H1 (cell line): ENCODE results near the gene TTC38. TPM values are rescaled to one million over a fixed set of nuclear protein-coding genes. Genes with fewer than 3 reads are reported as not detected.

Experiments
- CTCF ChIA-PET: fragments of 300-600 bp; sonication (Branson Sonifier 250); formaldehyde crosslinking; loops from one replicate; lab custom pipeline; 2021; ENCODE audit not compliant: partially characterized antibody; lab: Charles Lee
- POLR2A ChIA-PET: fragments of 300-600 bp; sonication (Branson Sonifier 250); formaldehyde crosslinking; loops from one replicate; lab custom pipeline; 2021; ENCODE audit warnings: inconsistent platforms; ENCODE audit not compliant: partially characterized antibody; lab: Charles Lee
- DNase-seq, 2 experiments: peaks; one replicate each; pipeline versions ENCODE4 v3.0.0 to v3.0.0-alpha.2; 2010 to 2022; ENCODE audit warnings: low spot score in 2 of 2, low read depth in 1 of 2, mixed read lengths in 1 of 2
- FAIRE-seq: peaks from 2 replicates; lab custom pipeline; 2011; peaks lifted over from hg19 to GRCh38; lab: Jason Lieb, UNC
- H2AFZ ChIP-seq: 2 replicates; pipeline ENCODE4 v1.8.1; 2012; ENCODE audit warnings: low read length, inconsistent platforms
- H2AK5ac ChIP-seq: 2 replicates; pipeline ENCODE4 v1.6.1; 2013; ENCODE audit warnings: low read depth, low read length
- H2BK120ac ChIP-seq: replicated peaks from 2 replicates; pipeline ENCODE3; 2013; ENCODE audit warnings: low read depth, low read length, inconsistent platforms
- H2BK12ac ChIP-seq: 2 replicates; pipeline ENCODE4 v1.6.1; 2013; ENCODE audit warnings: low read depth, low read length
- H2BK15ac ChIP-seq: 2 replicates; pipeline ENCODE4 v1.6.1; 2013; ENCODE audit warnings: low read length
- H2BK20ac ChIP-seq: 2 replicates; pipeline ENCODE4 v1.6.1; 2013; ENCODE audit warnings: low read length
- H2BK5ac ChIP-seq: 2 replicates; pipeline ENCODE4 v1.6.1; 2013; ENCODE audit warnings: low read depth, low read length
- H3K14ac ChIP-seq: 2 replicates; pipeline ENCODE4 v1.6.1; 2013; ENCODE audit warnings: inconsistent platforms; ENCODE audit not compliant: insufficient read length
- H3K18ac ChIP-seq: 2 replicates; pipeline ENCODE4 v1.6.1; 2013; ENCODE audit warnings: low read length; ENCODE audit errors: extremely low read depth
- H3K23ac ChIP-seq: 2 replicates; pipeline ENCODE4 v1.6.1; 2013; ENCODE audit warnings: inconsistent platforms; ENCODE audit not compliant: insufficient read length
- H3K23me2 ChIP-seq: 2 replicates; pipeline ENCODE4 v1.6.1; 2013; ENCODE audit warnings: low read depth, low read length
- H3K27ac ChIP-seq: 2 replicates; pipeline ENCODE4 v1.6.1; 2011; ENCODE audit warnings: low read depth, low read length, inconsistent platforms
- H3K27me3 ChIP-seq, 4 experiments: replicated peaks in 1 of 4; 1 replicate in 1 of 4; 2 replicates in 3 of 4; pipeline versions ENCODE4 v1.6.1 to v1.8.1; 2011 to 2013; ENCODE audit warnings: low read length in 3 of 4, mild to moderate bottlenecking in 3 of 4, inconsistent platforms in 2 of 4, mixed read lengths in 2 of 4, moderate library complexity in 1 of 4; ENCODE audit not compliant: control insufficient read depth in 3 of 4, insufficient read depth in 3 of 4; ENCODE audit errors: extremely low read depth in 1 of 4
- H3K36me3 ChIP-seq, 4 experiments: 2 replicates each; pipeline versions ENCODE4 v1.6.1 to v1.8.1; 2011 to 2013; ENCODE audit warnings: mild to moderate bottlenecking in 4 of 4, low read length in 3 of 4, moderate library complexity in 2 of 4, control low read depth in 1 of 4, inconsistent platforms in 1 of 4; ENCODE audit not compliant: insufficient read depth in 4 of 4, control insufficient read depth in 2 of 4
- H3K4ac ChIP-seq: replicated peaks from 2 replicates; pipeline ENCODE3; 2013; ENCODE audit warnings: low read length, low read depth, mixed read lengths, inconsistent platforms; ENCODE audit not compliant: insufficient read length
- H3K4me1 ChIP-seq, 4 experiments: replicated peaks in 1 of 4; 1 replicate in 1 of 4; 2 replicates in 3 of 4; pipeline versions ENCODE4 v1.6.1 to v1.8.1; 2011 to 2013; ENCODE audit warnings: low read length in 3 of 4, inconsistent platforms in 2 of 4, mixed read lengths in 1 of 4; ENCODE audit not compliant: insufficient read depth in 4 of 4, control insufficient read depth in 3 of 4
- H3K4me2 ChIP-seq, 2 experiments: 2 replicates each; pipeline versions ENCODE4 v1.6.1 to v1.8.1; 2011 to 2013; ENCODE audit warnings: low read depth in 2 of 2, low read length in 2 of 2, control low read depth in 1 of 2, inconsistent platforms in 1 of 2, mild to moderate bottlenecking in 1 of 2; ENCODE audit not compliant: insufficient read depth in 1 of 2
- H3K4me3 ChIP-seq, 4 experiments: fragments of 200-600, 300-600 bp in 1 of 4; sonication (generic), shearing (Covaris generic), sonication (Bioruptor Twin) in 1 of 4; 2 replicates each; pipeline versions ENCODE4 v1.5.1 to v1.8.1; 2011 to 2016; ENCODE audit warnings: low read length in 4 of 4, low read depth in 3 of 4, control low read depth in 2 of 4, inconsistent platforms in 2 of 4, mild to moderate bottlenecking in 2 of 4, mixed read lengths in 1 of 4, moderate library complexity in 1 of 4; ENCODE audit not compliant: insufficient read depth in 2 of 4; ENCODE audit errors: extremely low read depth in 1 of 4
- H3K56ac ChIP-seq: replicated peaks from 2 replicates; pipeline ENCODE3; 2013; ENCODE audit warnings: low read depth, mild to moderate bottlenecking, mixed read lengths, low read length, inconsistent platforms; ENCODE audit not compliant: insufficient read length
- H3K79me1 ChIP-seq: 2 replicates; pipeline ENCODE4 v1.6.1; 2013; ENCODE audit warnings: low read depth, low read length, control low read depth
- H3K79me2 ChIP-seq, 2 experiments: 2 replicates each; pipeline versions ENCODE4 v1.6.1 to v1.8.1; 2012 to 2013; ENCODE audit warnings: low read length in 2 of 2, mild to moderate bottlenecking in 2 of 2, inconsistent platforms in 1 of 2; ENCODE audit not compliant: insufficient read depth in 2 of 2, control insufficient read depth in 1 of 2
- H3K9ac ChIP-seq, 4 experiments: replicated peaks in 1 of 4; 1 replicate in 1 of 4; 2 replicates in 3 of 4; pipeline versions ENCODE4 v1.6.1 to v1.8.1; 2011 to 2013; ENCODE audit warnings: low read depth in 3 of 4, low read length in 3 of 4, control low read depth in 2 of 4, mild to moderate bottlenecking in 2 of 4, moderate library complexity in 2 of 4, inconsistent platforms in 1 of 4; ENCODE audit errors: extremely low read depth in 1 of 4
- H3K9me3 ChIP-seq, 2 experiments: 2 replicates each; pipeline versions ENCODE4 v1.6.1 to v1.8.1; 2012 to 2013; ENCODE audit warnings: mild to moderate bottlenecking in 2 of 2, moderate library complexity in 2 of 2, control low read depth in 1 of 2, inconsistent platforms in 1 of 2, low read depth in 1 of 2, low read length in 1 of 2, mixed read lengths in 1 of 2; ENCODE audit not compliant: insufficient read depth in 2 of 2
- H4K20me1 ChIP-seq, 2 experiments: replicated peaks in 1 of 2; 2 replicates each; pipeline versions ENCODE3 to v1.8.1; 2011 to 2013; ENCODE audit warnings: inconsistent platforms in 2 of 2, low read length in 2 of 2, mild to moderate bottlenecking in 1 of 2; ENCODE audit not compliant: insufficient read depth in 2 of 2, control insufficient read depth in 1 of 2
- H4K5ac ChIP-seq: 2 replicates; pipeline ENCODE4 v1.6.1; 2013; ENCODE audit warnings: low read length, low read depth, mixed read lengths, inconsistent platforms; ENCODE audit not compliant: insufficient read length
- H4K8ac ChIP-seq: 2 replicates; pipeline ENCODE4 v1.8.0; 2013; ENCODE audit warnings: mild to moderate bottlenecking, moderate library complexity, low read length, inconsistent platforms; ENCODE audit not compliant: insufficient read depth; ENCODE audit errors: extremely low read depth
- H4K91ac ChIP-seq: replicated peaks from 2 replicates; pipeline ENCODE3; 2013; ENCODE audit warnings: low read length, mixed read lengths, inconsistent platforms; ENCODE audit not compliant: insufficient read length
- ASH2L ChIP-seq: fragments of 200-600, 300-600 bp; sonication (generic); IDR thresholded peaks from one replicate; pipeline ENCODE4 v1.7.1; 2017; ENCODE audit warnings: low read length
- BACH1 ChIP-seq: IDR thresholded peaks from 2 replicates; pipeline ENCODE4 v1.6.1; 2012; ENCODE audit warnings: low read length, improper control_type of control experiment
- CBX8 ChIP-seq: fragments of 300-800, 300-1000 bp; sonication (generic); IDR thresholded peaks from 2 replicates; pipeline ENCODE4 v1.7.1; 2016; ENCODE audit warnings: low read depth, low read length, borderline replicate concordance
- CHD1 ChIP-seq: IDR thresholded peaks from 2 replicates; pipeline ENCODE4 v1.6.1; 2012; ENCODE audit warnings: low read depth, low read length, improper control_type of control experiment
- EGR1 ChIP-seq: IDR thresholded peaks from 2 replicates; pipeline ENCODE4 v1.6.1; 2011; ENCODE audit warnings: low read depth, low read length, borderline replicate concordance
- EP300 ChIP-seq, 2 experiments: IDR thresholded peaks; 1 replicate in 1 of 2; 2 replicates in 1 of 2; pipeline ENCODE4 v1.6.1; 2011 to 2012; ENCODE audit warnings: low read depth in 2 of 2, low read length in 2 of 2, mild to moderate bottlenecking in 2 of 2, borderline replicate concordance in 1 of 2, inconsistent platforms in 1 of 2, moderate library complexity in 1 of 2
- HDAC2 ChIP-seq, 2 experiments: fragments of 300-600 bp in 1 of 2; sonication (generic) in 1 of 2; IDR thresholded peaks; 2 replicates each; pipeline ENCODE4 v1.6.1; 2011 to 2012; ENCODE audit warnings: low read depth in 2 of 2, low read length in 2 of 2, mild to moderate bottlenecking in 2 of 2, moderate library complexity in 2 of 2, borderline replicate concordance in 1 of 2, inconsistent platforms in 1 of 2
- HDAC6 ChIP-seq: IDR thresholded peaks from one replicate; pipeline ENCODE4 v1.7.1; 2012; ENCODE audit warnings: low read depth, mild to moderate bottlenecking, inconsistent platforms, low read length, moderate library complexity
- KDM5A ChIP-seq: fragments of 200-600 bp; IDR thresholded peaks from 2 replicates; pipeline ENCODE4 v1.7.1; 2012; ENCODE audit warnings: mild to moderate bottlenecking, low read length, inconsistent platforms, mixed read lengths
- MAFK ChIP-seq: IDR thresholded peaks from 2 replicates; pipeline ENCODE4 v1.6.1; 2012; ENCODE audit warnings: low read depth, mild to moderate bottlenecking, improper control_type of control experiment, low read length
- POLR2AphosphoS5 ChIP-seq: IDR thresholded peaks from 2 replicates; pipeline ENCODE4 v1.6.1; 2011; ENCODE audit warnings: low read depth, low read length
- POU5F1 ChIP-seq: IDR thresholded peaks from 2 replicates; pipeline ENCODE4 v1.6.1; 2011; ENCODE audit warnings: low read depth, mild to moderate bottlenecking, low read length, moderate library complexity
- RAD21 ChIP-seq, 2 experiments: IDR thresholded peaks in 1 of 2; conservative IDR thresholded peaks in 1 of 2; 2 replicates each; pipeline ENCODE4 v1.6.1; 2011; ENCODE audit warnings: low read depth in 2 of 2, low read length in 2 of 2, improper control_type of control experiment in 1 of 2, inconsistent platforms in 1 of 2, mild to moderate bottlenecking in 1 of 2, moderate library complexity in 1 of 2
- SP4 ChIP-seq: IDR thresholded peaks from 2 replicates; pipeline ENCODE4 v1.6.1; 2012; ENCODE audit warnings: low read length, inconsistent platforms
- TAF1 ChIP-seq: IDR thresholded peaks from 2 replicates; pipeline ENCODE4 v1.6.1; 2011; ENCODE audit warnings: mild to moderate bottlenecking, low read depth, low read length
- WGBS, 2 experiments: shearing (Covaris generic) in 1 of 2; methylation state at CpG; one replicate each; pipeline versions ENCODE4 v1.1.6 to v1.1.7; 2013 to 2015; ENCODE audit warnings: low lambda C conversion rate in 2 of 2, mixed read lengths in 2 of 2, inconsistent platforms in 1 of 2, low coverage in 1 of 2, missing lambda C conversion rate in 1 of 2; ENCODE audit not compliant: insufficient replicate concordance in 2 of 2, insufficient coverage in 1 of 2, insufficient read length in 1 of 2; ENCODE audit errors: extremely low coverage in 1 of 2, missing lambda C conversion rate in 1 of 2; 5-methylcytosine and 5-hydroxymethylcytosine counted together
- polyA plus RNA-seq, 7 experiments: library from polyadenylated mRNA; depleted of rRNA in 3 of 7; stranded (reverse) in 5 of 7; unstranded in 2 of 7; fragments of >200 nt in 5 of 7; fragments of 200-250 nt in 2 of 7; gene quantifications; 1 replicate in 5 of 7; 2 replicates in 1 of 7; 4 replicates in 1 of 7; pipeline versions ENCODE4 v1.2.1 to v1.2.3, GENCODE V29; 2011 to 2013; ENCODE audit warnings: missing spikeins in 2 of 7, mixed read lengths in 2 of 7
- total RNA-seq: library from RNA; stranded (reverse); fragmentation: NEBNext Ultra II Directional; extraction: Animal tissue kit (Norgen Biotek cat#: 25700); gene quantifications from 2 replicates; pipeline ENCODE4 v1.2.1, GENCODE V29; 2021

The TTC38 gene
- total and polyA plus RNA-seq, 2 of the 8 experiments (the other 6 are each of a cell fraction or from before 2014, with no cell fraction given), result 25.3 to 34.8 TPM

DNA sequence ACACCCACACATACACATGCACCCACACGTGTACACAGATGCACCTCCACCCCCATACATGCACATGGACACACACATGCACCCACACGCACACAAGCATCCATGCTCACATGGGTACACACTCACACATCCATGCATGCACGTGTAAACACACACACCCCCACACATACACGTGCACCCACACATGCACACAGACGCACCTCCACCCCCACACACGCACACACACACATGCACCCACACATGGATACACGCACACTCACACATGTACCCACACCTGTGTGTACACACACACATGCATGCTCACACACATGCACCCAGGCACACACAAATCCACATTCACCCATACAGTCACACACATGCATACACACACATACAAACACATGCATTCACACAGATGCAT, 42.2 kb upstream of the TTC38 start:
- Histone ChIP-seq H4K5ac (peak overlapping the region; percentile 33), H3K27me3 (no peaks in the 10 kb centered on the region), H3K36me3 (no peaks in the 10 kb centered on the region), H3K18ac (no peak overlapping the region), H2BK120ac (no peak overlapping the region), H2AK5ac (no peak overlapping the region), H2BK15ac (no peak overlapping the region), H3K23me2 (no peaks in the 10 kb centered on the region), H3K79me1 (no peaks in the 10 kb centered on the region), H2BK20ac (no peak overlapping the region), H3K14ac (no peak overlapping the region), H4K20me1 (peaks cover 0 to 7% of the 10 kb centered on the region in 2 experiments), H3K9ac (no peak overlapping the region), H2BK12ac (no peak overlapping the region), H3K4me1 (no peaks in the 10 kb centered on the region; a peak in 2 of 7 replicates), H3K79me2 (no peaks in the 10 kb centered on the region), H3K4me3 (no peak overlapping the region), H3K9me3 (no peaks in the 10 kb centered on the region), H3K56ac (no peak overlapping the region), H3K27ac (no peak overlapping the region), H4K8ac (no peak overlapping the region), H3K4ac (no peak overlapping the region), H2BK5ac (no peak overlapping the region), H4K91ac (peak overlapping the region; percentile 65), H3K23ac (no peak overlapping the region), H2AFZ (no peak overlapping the region), H3K4me2 (no peak overlapping the region)
- 91% methylated on average over 7 of the region's 7 CpGs; no CpG with 5 or more reads in 1 of the 2 experiments for WGBS, 2 experiments
- CTCF ChIA-PET, result no interaction called here
- TF ChIP-seq HDAC6 (no peak), POU5F1 (no peak), MAFK (no peak), EP300 (IDR thresholded peaks at IDR 0.05; ENCODE audit: borderline replicate concordance in 1 of 2, low read depth in 2 of 2, low read length in 2 of 2) (no peak), EGR1 (no peak), BACH1 (no peak), TAF1 (no peak), POLR2AphosphoS5 (no peak), KDM5A (no peak), HDAC2 (IDR thresholded peaks at IDR 0.05; ENCODE audit: borderline replicate concordance in 1 of 2, low read depth in 2 of 2, low read length in 2 of 2) (no peak), RAD21 (IDR thresholded peaks at IDR 0.05 in 1 of 2, conservative IDR thresholded peaks at IDR 0.05 in 1 of 2; ENCODE audit: low read depth in 2 of 2, low read length in 2 of 2) (no peak), SP4 (no peak), CHD1 (no peak), ASH2L (no peak), CBX8 (no peak)
- FAIRE-seq (no peak), DNase-seq (no peak)
- POLR2A ChIA-PET, result no interaction called here
